Keratinocyte (primary cell): Measurements from ENCODE around the gene PRPF40B. TPM values are rescaled to one million over a fixed set of nuclear protein-coding genes. Genes with fewer than 3 reads are reported as not detected.

Experiments used
- DNase-seq: peaks from one replicate; pipeline ENCODE4 v3.0.0-alpha.2; 2011; ENCODE audit warnings: low read depth, missing footprints, low spot score
- FAIRE-seq: peaks from 2 replicates; lab custom pipeline; 2011; peaks lifted over from hg19 to GRCh38; lab: Jason Lieb, UNC
- H2AFZ ChIP-seq: 2 replicates; pipeline ENCODE4 v1.6.0; 2012; ENCODE audit warnings: low read length, control low read depth, inconsistent platforms; ENCODE audit not compliant: control insufficient read depth
- H3K27ac ChIP-seq: 2 replicates; pipeline ENCODE4 v1.5.1; 2011; ENCODE audit warnings: low read length; ENCODE audit not compliant: control insufficient read depth, insufficient read depth
- H3K27me3 ChIP-seq: 3 replicates; pipeline ENCODE4 v1.6.0; 2011; ENCODE audit warnings: low read length; ENCODE audit not compliant: control insufficient read depth, insufficient read depth; ENCODE audit errors: extremely low read depth
- H3K36me3 ChIP-seq, 2 experiments: 2 replicates in 1 of 2; 3 replicates in 1 of 2; pipeline ENCODE4 v1.5.1; 2011; ENCODE audit warnings: low read length in 2 of 2, mild to moderate bottlenecking in 1 of 2; ENCODE audit not compliant: control insufficient read depth in 2 of 2, insufficient read depth in 2 of 2; ENCODE audit errors: extremely low read depth in 1 of 2
- H3K4me1 ChIP-seq: 3 replicates; pipeline ENCODE4 v1.5.1; 2011; ENCODE audit warnings: low read length; ENCODE audit not compliant: control insufficient read depth, insufficient read depth; ENCODE audit errors: extremely low read depth
- H3K4me2 ChIP-seq: 3 replicates; pipeline ENCODE4 v1.6.0; 2011; ENCODE audit warnings: low read depth, low read length; ENCODE audit not compliant: control insufficient read depth, insufficient read depth; ENCODE audit errors: extremely low read depth
- H3K4me3 ChIP-seq, 3 experiments: fragments of 200-600 bp in 1 of 3; sonication (generic) in 1 of 3; 2 replicates in 2 of 3; 3 replicates in 1 of 3; pipeline ENCODE4 v1.5.1; 2011 to 2016; ENCODE audit warnings: low read length in 3 of 3, mild to moderate bottlenecking in 3 of 3, control low read depth in 2 of 3, inconsistent platforms in 1 of 3, low read depth in 1 of 3, mixed read lengths in 1 of 3, mixed run types in 1 of 3, moderate library complexity in 1 of 3; ENCODE audit not compliant: control insufficient read depth in 2 of 3, insufficient read depth in 2 of 3; ENCODE audit errors: extremely low read depth in 1 of 3
- H3K79me2 ChIP-seq: 2 replicates; pipeline ENCODE4 v1.6.0; 2012; ENCODE audit warnings: low read length; ENCODE audit not compliant: control insufficient read depth, insufficient read depth
- H3K9ac ChIP-seq: 3 replicates; pipeline ENCODE4 v1.6.0; 2011; ENCODE audit warnings: low read length; ENCODE audit not compliant: control insufficient read depth, insufficient read depth; ENCODE audit errors: extremely low read depth
- H3K9me1 ChIP-seq: 3 replicates; pipeline ENCODE4 v1.6.0; 2011; ENCODE audit warnings: low read length; ENCODE audit not compliant: control insufficient read depth, insufficient read depth; ENCODE audit errors: extremely low read depth
- H3K9me3 ChIP-seq: 2 replicates; pipeline ENCODE4 v1.5.1; 2012; ENCODE audit warnings: low read depth, low read length; ENCODE audit not compliant: control insufficient read depth
- H4K20me1 ChIP-seq: 3 replicates; pipeline ENCODE4 v1.6.0; 2011; ENCODE audit warnings: low read length; ENCODE audit not compliant: control insufficient read depth, insufficient read depth; ENCODE audit errors: extremely low read depth
- EZH2 ChIP-seq: IDR thresholded peaks from one replicate; pipeline ENCODE4 v1.6.1; 2012; ENCODE audit warnings: inconsistent platforms, mild to moderate bottlenecking, low read length, moderate library complexity
- dilution Hi-C: fragments of 300-500 bp; cut with MboI; formaldehyde crosslinking; loops from one replicate; pipeline ENCODE4 v1.7.0; 2020; ENCODE audit warnings: low sequenced_read_pairs; ENCODE audit not compliant: extremely low pct_ligation_motif_present
- polyA plus RNA-seq, 5 experiments: library from polyadenylated mRNA; depleted of rRNA in 3 of 5; stranded (reverse) in 3 of 5; stranded (forward) in 1 of 5; unstranded in 1 of 5; fragments of >200 nt; gene quantifications; 1 replicate in 1 of 5; 2 replicates in 3 of 5; 3 replicates in 1 of 5; pipeline versions ENCODE4 v1.2.1 to v1.2.3, GENCODE V29; 2011 to 2012; ENCODE audit warnings: missing spikeins in 2 of 5, low read depth in 1 of 5, low replicate concordance in 1 of 5
- TF ChIP-seq, protein P1 (sequence below), 3 experiments: IDR thresholded peaks in 1 of 3; conservative IDR thresholded peaks in 1 of 3; optimal IDR thresholded peaks in 1 of 3; 2 replicates in 2 of 3; 3 replicates in 1 of 3; pipeline versions ENCODE3 to v1.5.1; 2011; ENCODE audit warnings: low read length in 3 of 3, mild to moderate bottlenecking in 3 of 3, moderate library complexity in 2 of 3, control low read depth in 1 of 3, inconsistent platforms in 1 of 3; ENCODE audit not compliant: insufficient read depth in 2 of 3; ENCODE audit errors: extremely low read depth in 1 of 3

Gene PRPF40B
- polyA plus RNA-seq, 1 donor (not counting 4 experiments of a cell fraction or from before 2014, with no cell fraction given) = 12.7 TPM

DNA sequence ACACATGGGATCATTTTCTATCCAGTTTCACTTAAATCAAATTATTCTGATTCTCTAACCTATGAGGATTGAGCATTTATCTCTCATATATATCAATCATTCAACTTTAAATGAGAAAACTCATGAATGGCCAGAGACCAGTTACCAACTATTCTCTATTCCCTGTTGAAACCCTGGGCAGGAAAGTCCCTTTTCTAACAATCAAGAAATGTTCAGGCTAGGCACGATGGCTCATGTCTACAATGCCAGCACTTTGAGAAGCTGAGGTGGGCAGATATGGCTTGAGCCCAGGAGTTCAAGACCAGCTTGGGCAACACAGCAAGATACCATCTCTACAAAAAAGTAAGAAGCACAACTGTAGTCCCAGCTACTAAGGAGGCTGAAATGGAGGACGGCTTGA lies 65.9 kb downstream of the PRPF40B start:
- Histone ChIP-seq H3K4me1 (no peaks in the 10 kb centered on the region), H4K20me1 (no peaks in the 10 kb centered on the region), H3K9me3 (no peaks in the 10 kb centered on the region), H3K27ac (no peak overlapping the region), H3K27me3 (peaks cover 3% of the 10 kb centered on the region), H3K9me1 (no peaks in the 10 kb centered on the region), H2AFZ (no peak overlapping the region), H3K4me2 (no peak overlapping the region), H3K79me2 (no peaks in the 10 kb centered on the region), H3K36me3 (no peaks in the 10 kb centered on the region), H3K4me3 (no peak overlapping the region), H3K9ac (no peak overlapping the region)
- FAIRE-seq (no peak), DNase-seq (no peak)
- TF ChIP-seq EZH2 = no peak
- TF ChIP-seq, protein P1, sequence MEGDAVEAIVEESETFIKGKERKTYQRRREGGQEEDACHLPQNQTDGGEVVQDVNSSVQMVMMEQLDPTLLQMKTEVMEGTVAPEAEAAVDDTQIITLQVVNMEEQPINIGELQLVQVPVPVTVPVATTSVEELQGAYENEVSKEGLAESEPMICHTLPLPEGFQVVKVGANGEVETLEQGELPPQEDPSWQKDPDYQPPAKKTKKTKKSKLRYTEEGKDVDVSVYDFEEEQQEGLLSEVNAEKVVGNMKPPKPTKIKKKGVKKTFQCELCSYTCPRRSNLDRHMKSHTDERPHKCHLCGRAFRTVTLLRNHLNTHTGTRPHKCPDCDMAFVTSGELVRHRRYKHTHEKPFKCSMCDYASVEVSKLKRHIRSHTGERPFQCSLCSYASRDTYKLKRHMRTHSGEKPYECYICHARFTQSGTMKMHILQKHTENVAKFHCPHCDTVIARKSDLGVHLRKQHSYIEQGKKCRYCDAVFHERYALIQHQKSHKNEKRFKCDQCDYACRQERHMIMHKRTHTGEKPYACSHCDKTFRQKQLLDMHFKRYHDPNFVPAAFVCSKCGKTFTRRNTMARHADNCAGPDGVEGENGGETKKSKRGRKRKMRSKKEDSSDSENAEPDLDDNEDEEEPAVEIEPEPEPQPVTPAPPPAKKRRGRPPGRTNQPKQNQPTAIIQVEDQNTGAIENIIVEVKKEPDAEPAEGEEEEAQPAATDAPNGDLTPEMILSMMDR (optimal IDR thresholded peaks at IDR 0.05 in 1 of 3, IDR thresholded peaks at IDR 0.05 in 1 of 3, conservative IDR thresholded peaks at IDR 0.05 in 1 of 3; ENCODE audit: extremely low read depth in 1 of 3, insufficient read depth in 2 of 3, low read length in 3 of 3) = no peak
- dilution Hi-C loops = no loop called here

DNA sequence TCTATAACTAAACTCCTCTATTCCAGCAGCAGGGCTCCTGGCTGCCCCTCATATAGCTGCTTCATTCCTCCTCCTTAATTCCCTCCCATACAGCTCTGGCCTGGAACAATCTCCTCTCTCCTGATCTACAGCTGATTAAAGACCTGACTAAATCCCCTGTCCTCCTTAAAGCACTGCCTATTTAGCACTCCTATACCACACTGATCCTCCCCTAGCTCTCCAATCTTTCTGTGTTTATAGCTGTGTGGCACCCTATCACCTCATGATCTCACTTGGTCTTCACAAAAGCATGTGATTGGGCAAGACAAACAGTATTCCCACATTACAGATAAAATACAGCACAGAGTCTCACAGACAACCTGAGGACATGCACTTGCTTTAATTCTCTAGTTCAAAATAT lies 66.4 kb downstream of the PRPF40B start:
- dilution Hi-C loops = no loop called here
- H3K9me3 ChIP-seq = no peaks in the 10 kb centered on the region
- H3K9ac ChIP-seq = no peak overlapping the region
- TF ChIP-seq, protein P1 (optimal IDR thresholded peaks at IDR 0.05 in 1 of 3, IDR thresholded peaks at IDR 0.05 in 1 of 3, conservative IDR thresholded peaks at IDR 0.05 in 1 of 3; ENCODE audit: extremely low read depth in 1 of 3, insufficient read depth in 2 of 3, low read length in 3 of 3) = no peak
- no peak for TF ChIP-seq EZH2
- H2AFZ ChIP-seq = no peak overlapping the region
- no peak overlapping the region for H3K27ac ChIP-seq
- no peak for FAIRE-seq
- H3K79me2 ChIP-seq = no peaks in the 10 kb centered on the region
- no peaks in the 10 kb centered on the region for H3K36me3 ChIP-seq
- no peak overlapping the region for H3K4me2 ChIP-seq
- no peak overlapping the region for H3K4me3 ChIP-seq
- H3K27me3 ChIP-seq = peaks cover 3% of the 10 kb centered on the region
- DNase-seq = no peak
- no peaks in the 10 kb centered on the region for H3K4me1 ChIP-seq
- H4K20me1 ChIP-seq = no peaks in the 10 kb centered on the region
- no peaks in the 10 kb centered on the region for H3K9me1 ChIP-seq
